Endothelial cell of umbilical vein (primary cell): Measurements from ENCODE around the gene UNC45A. TPM values are rescaled to one million over a fixed set of nuclear protein-coding genes. Genes with fewer than 3 reads are reported as not detected.

Experiments
- BruUV-seq: library from RNA; stranded (reverse); fragments of 400-500 nt; replicated peaks from 2 replicates; lab custom pipeline; 2021; lab: Mats Ljungman, UMichigan
- CTCF ChIA-PET: fragments of 300-600, 350-600 bp; sonication (Branson Sonifier 250); formaldehyde crosslinking; loops from one replicate; lab custom pipeline; 2021; ENCODE audit warnings: antibody characterized with exemption, inconsistent platforms; lab: Charles Lee
- POLR2A ChIA-PET: fragments of 300-600, 350-600 bp; sonication (Branson Sonifier 250); formaldehyde crosslinking; loops from one replicate; lab custom pipeline; 2021; ENCODE audit warnings: antibody characterized with exemption, inconsistent platforms; lab: Charles Lee
- DNase-seq: peaks from one replicate; pipeline ENCODE4 v3.0.0-alpha.2; 2011; ENCODE audit warnings: low read depth, low spot score
- FAIRE-seq: peaks from 2 replicates; lab custom pipeline; 2011; peaks lifted over from hg19 to GRCh38; lab: Jason Lieb, UNC
- H2AFZ ChIP-seq: 2 replicates; pipeline ENCODE4 v1.6.0; 2012; ENCODE audit warnings: low read depth, low read length, control low read depth, inconsistent platforms
- H3K27ac ChIP-seq: 2 replicates; pipeline ENCODE4 v1.5.1; 2011; ENCODE audit warnings: low read depth, mild to moderate bottlenecking, control low read depth, low read length, moderate library complexity; ENCODE audit not compliant: insufficient read depth
- H3K27me3 ChIP-seq, 2 experiments: 2 replicates each; pipeline versions ENCODE4 v1.6.0 to v1.6.1; 2011; ENCODE audit warnings: low read length in 2 of 2, mixed read lengths in 1 of 2; ENCODE audit not compliant: control insufficient read depth in 2 of 2, insufficient read depth in 2 of 2
- H3K36me3 ChIP-seq, 2 experiments: 2 replicates in 1 of 2; 3 replicates in 1 of 2; pipeline ENCODE4 v1.5.1; 2011; ENCODE audit warnings: low read length in 2 of 2, mild to moderate bottlenecking in 1 of 2, moderate library complexity in 1 of 2; ENCODE audit not compliant: control insufficient read depth in 2 of 2, insufficient read depth in 2 of 2; ENCODE audit errors: extremely low read depth in 1 of 2
- H3K4me1 ChIP-seq: 3 replicates; pipeline ENCODE4 v1.5.1; 2011; ENCODE audit warnings: mild to moderate bottlenecking, low read length; ENCODE audit not compliant: control insufficient read depth, insufficient read depth; ENCODE audit errors: extremely low read depth
- H3K4me2 ChIP-seq: 2 replicates; pipeline ENCODE4 v1.6.1; 2011; ENCODE audit warnings: low read length, control low read depth, mixed read lengths; ENCODE audit not compliant: insufficient read depth
- H3K4me3 ChIP-seq, 3 experiments: fragments of 200-600 bp in 1 of 3; sonication (generic), shearing (Covaris generic) in 1 of 3; replicated peaks in 1 of 3; 2 replicates each; pipeline ENCODE4 v1.5.1; 2011 to 2016; ENCODE audit warnings: control low read depth in 3 of 3, low read length in 3 of 3, mild to moderate bottlenecking in 2 of 3, inconsistent platforms in 1 of 3, low read depth in 1 of 3, moderate library complexity in 1 of 3; ENCODE audit not compliant: insufficient read depth in 1 of 3
- H3K79me2 ChIP-seq: 2 replicates; pipeline ENCODE4 v1.6.0; 2012; ENCODE audit warnings: low read length, inconsistent platforms; ENCODE audit not compliant: control insufficient read depth, insufficient read depth
- H3K9ac ChIP-seq: replicated peaks from 2 replicates; pipeline ENCODE3; 2011; ENCODE audit warnings: low read length, control low read depth; ENCODE audit not compliant: insufficient read depth; ENCODE audit errors: extremely low read depth
- H3K9me1 ChIP-seq: replicated peaks from 3 replicates; pipeline ENCODE4 v1.6.0; 2011; ENCODE audit warnings: mild to moderate bottlenecking, low read length; ENCODE audit not compliant: control insufficient read depth, insufficient read depth; ENCODE audit errors: extremely low read depth
- H3K9me3 ChIP-seq: replicated peaks from 2 replicates; pipeline ENCODE4 v1.5.1; 2012; ENCODE audit warnings: low read length, inconsistent platforms; ENCODE audit not compliant: control insufficient read depth, insufficient read depth
- H4K20me1 ChIP-seq: replicated peaks from 2 replicates; pipeline ENCODE3; 2011; ENCODE audit warnings: mild to moderate bottlenecking, low read length; ENCODE audit not compliant: control insufficient read depth, insufficient read depth; ENCODE audit errors: extremely low read depth
- EZH2 ChIP-seq: IDR thresholded peaks from 2 replicates; pipeline ENCODE4 v1.6.1; 2012; ENCODE audit warnings: borderline replicate concordance, low read depth, mild to moderate bottlenecking, moderate library complexity, low read length, inconsistent platforms; ENCODE audit not compliant: severe bottlenecking
- FOS ChIP-seq: IDR thresholded peaks from 2 replicates; pipeline ENCODE4 v1.6.1; 2011; ENCODE audit warnings: mild to moderate bottlenecking, low read length, moderate library complexity, borderline replicate concordance; ENCODE audit not compliant: insufficient read depth
- GATA2 ChIP-seq: IDR thresholded peaks from 2 replicates; pipeline ENCODE4 v1.7.0; 2011; ENCODE audit warnings: low read depth, mild to moderate bottlenecking, moderate library complexity, mixed read lengths, low read length; ENCODE audit not compliant: insufficient read length, insufficient read depth
- JUN ChIP-seq: IDR thresholded peaks from 2 replicates; pipeline ENCODE4 v1.6.1; 2011; ENCODE audit warnings: borderline replicate concordance, low read depth; ENCODE audit not compliant: insufficient read length, insufficient read depth
- MYC ChIP-seq: IDR thresholded peaks from one replicate; pipeline ENCODE4 v1.6.1; 2011; ENCODE audit warnings: mild to moderate bottlenecking, low read depth, low read length
- POLR2A ChIP-seq: IDR thresholded peaks from 2 replicates; pipeline ENCODE4 v1.6.1; 2012; ENCODE audit warnings: low read depth, mild to moderate bottlenecking, control low read depth, low read length
- POLR2AphosphoS5 ChIP-seq: IDR thresholded peaks from 2 replicates; pipeline ENCODE4 v1.6.1; 2012; ENCODE audit warnings: low read depth, mild to moderate bottlenecking, control low read depth, low read length, moderate library complexity; ENCODE audit not compliant: insufficient read depth
- dilution Hi-C: fragments of 300-500 bp; cut with MboI; formaldehyde crosslinking; loops from one replicate; pipeline ENCODE4 v1.15.0; 2019; ENCODE audit warnings: low sequenced_read_pairs; ENCODE audit not compliant: extremely low pct_ligation_motif_present
- intact Hi-C: fragments of 100-400 bp; cut with micrococcal nuclease; formaldehyde crosslinking; loops from one replicate; pipeline ENCODE4 v1.10.0; 2022
- polyA plus RNA-seq, 4 experiments: library from polyadenylated mRNA; depleted of rRNA in 3 of 4; stranded (reverse) in 3 of 4; unstranded in 1 of 4; fragments of >200 nt; gene quantifications; 2 replicates each; pipeline versions ENCODE4 v1.2.1 to v1.2.3, GENCODE V29; 2011 to 2012; ENCODE audit warnings: missing spikeins in 1 of 4
- total RNA-seq: library from RNA; stranded (reverse); gene quantifications from 2 replicates; pipeline ENCODE4 v1.2.3, GENCODE V29; 2021
- TF ChIP-seq, protein P1 (sequence below), 2 donors: IDR thresholded peaks; 1 replicate in 1 of 2; 2 replicates in 1 of 2; pipeline ENCODE4 v1.5.1; 2011; ENCODE audit warnings: low read length in 2 of 2, mild to moderate bottlenecking in 2 of 2, moderate library complexity in 2 of 2, control low read depth in 1 of 2, inconsistent platforms in 1 of 2, low read depth in 1 of 2; ENCODE audit not compliant: insufficient read depth in 1 of 2; ENCODE audit errors: extremely low read depth in 1 of 2
- TF ChIP-seq, protein P2 (sequence below): IDR thresholded peaks from 2 replicates; pipeline ENCODE4 v1.6.1; 2011; ENCODE audit not compliant: insufficient read depth, insufficient read length

Gene UNC45A
- total and polyA plus RNA-seq, 2 donors (not counting 3 experiments of a cell fraction or from before 2014, with no cell fraction given) = 103 to 106 TPM

DNA sequence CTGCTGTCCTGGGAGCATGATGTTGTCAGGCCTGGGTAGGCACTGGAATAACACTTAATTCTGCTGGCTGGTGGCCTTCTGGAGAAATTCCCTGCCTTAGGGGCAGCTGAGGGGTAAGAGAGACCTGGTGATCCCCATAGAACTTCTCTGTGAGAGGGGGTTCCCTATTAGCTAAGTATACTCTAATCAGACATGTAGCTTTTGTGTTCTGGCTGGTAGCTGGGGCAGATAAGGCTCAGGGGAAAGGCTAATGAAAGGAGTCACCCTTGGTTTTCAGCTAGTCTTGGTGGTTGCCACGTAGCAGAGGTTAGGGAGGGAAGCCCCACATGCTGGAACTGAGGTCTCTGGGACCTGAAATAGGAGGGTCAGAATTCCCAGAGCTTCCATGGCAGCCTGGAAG is 1.8 kb upstream of the UNC45A start:
- peaks cover 36% of the 10 kb centered on the region for H3K4me1 ChIP-seq
- no peak overlapping the region for H3K4me2 ChIP-seq
- TF ChIP-seq FOS (no peak), POLR2AphosphoS5 (no peak), EZH2 (no peak), JUN (no peak), GATA2 (no peak), POLR2A (no peak), MYC (no peak)
- TF ChIP-seq, protein P1, sequence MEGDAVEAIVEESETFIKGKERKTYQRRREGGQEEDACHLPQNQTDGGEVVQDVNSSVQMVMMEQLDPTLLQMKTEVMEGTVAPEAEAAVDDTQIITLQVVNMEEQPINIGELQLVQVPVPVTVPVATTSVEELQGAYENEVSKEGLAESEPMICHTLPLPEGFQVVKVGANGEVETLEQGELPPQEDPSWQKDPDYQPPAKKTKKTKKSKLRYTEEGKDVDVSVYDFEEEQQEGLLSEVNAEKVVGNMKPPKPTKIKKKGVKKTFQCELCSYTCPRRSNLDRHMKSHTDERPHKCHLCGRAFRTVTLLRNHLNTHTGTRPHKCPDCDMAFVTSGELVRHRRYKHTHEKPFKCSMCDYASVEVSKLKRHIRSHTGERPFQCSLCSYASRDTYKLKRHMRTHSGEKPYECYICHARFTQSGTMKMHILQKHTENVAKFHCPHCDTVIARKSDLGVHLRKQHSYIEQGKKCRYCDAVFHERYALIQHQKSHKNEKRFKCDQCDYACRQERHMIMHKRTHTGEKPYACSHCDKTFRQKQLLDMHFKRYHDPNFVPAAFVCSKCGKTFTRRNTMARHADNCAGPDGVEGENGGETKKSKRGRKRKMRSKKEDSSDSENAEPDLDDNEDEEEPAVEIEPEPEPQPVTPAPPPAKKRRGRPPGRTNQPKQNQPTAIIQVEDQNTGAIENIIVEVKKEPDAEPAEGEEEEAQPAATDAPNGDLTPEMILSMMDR (IDR thresholded peaks at IDR 0.05; ENCODE audit: extremely low read depth in 1 of 2, insufficient read depth in 1 of 2, low read depth in 1 of 2, low read length in 2 of 2) = no peak
- TF ChIP-seq, protein P2, sequence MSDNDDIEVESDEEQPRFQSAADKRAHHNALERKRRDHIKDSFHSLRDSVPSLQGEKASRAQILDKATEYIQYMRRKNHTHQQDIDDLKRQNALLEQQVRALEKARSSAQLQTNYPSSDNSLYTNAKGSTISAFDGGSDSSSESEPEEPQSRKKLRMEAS = no peak
- H2AFZ ChIP-seq = no peak overlapping the region
- no peaks in the 10 kb centered on the region for H3K27me3 ChIP-seq
- ChIA-PET CTCF (interaction anchor here (0.6 to 8.1 kb wide), 15 partner anchors 7 to 338 kb away, joined by 3 to 66 read pairs (median 8); partner anchors contain the start of genes FES, MAN2A2 and RCCD1), POLR2A (no interaction called here)
- no peak overlapping the region for H3K9ac ChIP-seq
- no TSS peak for BruUV-seq
- H3K4me3 ChIP-seq = no peak overlapping the region
- no peaks in the 10 kb centered on the region for H4K20me1 ChIP-seq
- dilution Hi-C loops = no loop called here
- no peaks in the 10 kb centered on the region for H3K9me3 ChIP-seq
- no peak for FAIRE-seq
- peaks cover 2% of the 10 kb centered on the region in 2 experiments for H3K36me3 ChIP-seq
- no peak overlapping the region for H3K27ac ChIP-seq
- no peak for DNase-seq
- H3K9me1 ChIP-seq = no peaks in the 10 kb centered on the region
- intact Hi-C loops = loop anchor here (5.0 kb wide), 1 partner anchor 431 kb away; no protein-coding TSS in a partner anchor
- peaks cover 17% of the 10 kb centered on the region for H3K79me2 ChIP-seq
